GM18951 (cell line): ENCODE measurements around the gene BICD2.
"Not testable (repeated sequence)": the region's sequence is repeated elsewhere in the genome, so short reads cannot be mapped to it uniquely, and the experiment has no call there.

ENCODE experiments used
- POLR2A ChIP-seq: IDR thresholded peaks from 4 replicates; pipeline ENCODE4 v1.6.1; 2011; ENCODE audit warnings: mild to moderate bottlenecking; ENCODE audit not compliant: insufficient read length, insufficient read depth; ENCODE audit errors: extremely low read depth
- in situ Hi-C: fragments of 300-500 bp; cut with MboI; formaldehyde crosslinking; loops from one replicate; pipeline ENCODE4 v1.12.0; 2022; ENCODE audit warnings: low sequenced_read_pairs, mixed read lengths, inconsistent platforms; ENCODE audit not compliant: unreplicated experiment

The BICD2 gene

GRCh38 chr9:92790542-92791527 lies 26.2 kb upstream of the BICD2 start:
- TF ChIP-seq POLR2A, result no peak
- in situ Hi-C loops, result loop anchor here (25.0 kb wide), 1 partner anchor 654 kb away; no protein-coding TSS in a partner anchor

DNA sequence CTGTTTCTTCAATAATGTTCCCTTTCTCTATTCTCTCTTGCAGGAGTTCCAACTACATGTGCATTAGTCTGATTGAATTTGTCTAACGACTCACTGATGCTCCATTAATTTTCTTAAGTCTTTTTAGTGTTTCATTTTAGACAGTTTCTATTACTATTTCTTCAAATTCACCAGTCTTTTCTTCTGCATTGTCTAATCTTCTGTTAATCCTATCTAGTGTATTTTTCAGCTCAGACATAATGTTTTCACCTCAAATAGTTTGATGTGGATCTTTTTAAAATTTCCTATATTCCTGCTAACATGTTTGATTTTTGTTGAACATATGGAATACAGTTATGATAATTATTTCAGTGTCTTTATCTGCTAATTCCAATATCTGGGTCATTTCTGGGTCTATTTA lies 21.7 kb upstream of the BICD2 start:
- TF ChIP-seq POLR2A, result no peak
- in situ Hi-C loops, result loop anchor here (10.0 to 25.0 kb wide), 2 partner anchors 71 to 649 kb away; no protein-coding TSS in a partner anchor

DNA sequence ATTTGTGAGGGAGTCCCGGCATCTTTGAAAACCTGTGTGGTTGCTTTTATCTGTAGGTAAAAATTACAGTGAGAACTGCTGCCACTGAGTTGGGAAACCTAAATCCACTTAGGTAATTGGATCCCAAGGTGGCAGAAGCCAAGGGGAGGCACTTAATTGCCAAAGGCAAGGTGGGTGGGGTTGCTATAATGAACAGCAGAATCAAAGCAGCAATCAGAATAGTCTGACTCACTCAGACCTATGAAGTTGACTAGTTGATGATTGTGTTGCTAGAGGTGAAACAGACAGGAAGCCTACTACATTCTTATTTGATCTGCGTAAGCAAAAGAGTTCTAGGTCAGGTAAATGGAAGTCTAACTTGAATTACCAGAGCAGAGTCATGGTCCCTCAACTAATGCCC lies 17.3 kb upstream of the BICD2 start:
- in situ Hi-C loops, result loop anchor here (10.0 to 25.0 kb wide), 2 partner anchors 67 to 645 kb away; no protein-coding TSS in a partner anchor
- TF ChIP-seq POLR2A, result no peak

DNA sequence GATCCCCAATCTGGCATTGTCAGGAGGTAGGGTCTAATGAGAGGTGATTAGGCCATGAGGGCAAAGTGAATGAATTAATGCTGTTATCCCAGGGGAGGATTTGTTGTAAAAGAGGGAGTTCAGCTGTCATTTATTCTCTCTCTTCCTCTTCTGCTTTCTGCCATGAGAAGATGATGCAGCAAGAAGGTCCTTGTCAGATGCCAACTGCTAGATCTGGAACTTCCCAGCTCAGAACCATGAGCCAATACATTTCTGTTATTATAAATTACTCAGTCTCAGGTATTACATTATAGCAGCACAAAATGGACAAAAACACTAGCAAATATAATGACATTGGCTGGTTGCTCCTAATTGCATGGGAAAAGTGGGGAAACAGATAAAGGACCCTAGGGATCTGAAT lies 15.6 kb upstream of the BICD2 start:
- no peak for TF ChIP-seq POLR2A

GRCh38 chr9:92775466-92775865 lies 10.8 kb upstream of the BICD2 start:
- TF ChIP-seq POLR2A, result no peak
- in situ Hi-C loops, result loop anchor here (25.0 kb wide), 1 partner anchor 638 kb away; no protein-coding TSS in a partner anchor

More for the DNA sequence above, 15.6 kb upstream of the BICD2 start:
- in situ Hi-C loops, result loop anchor here (10.0 to 25.0 kb wide), 2 partner anchors 65 to 643 kb away; no protein-coding TSS in a partner anchor

GRCh38 chr9:92774274-92774673 lies 9.6 kb upstream of the BICD2 start:
- TF ChIP-seq POLR2A, result no peak
- in situ Hi-C loops, result no loop called here

DNA sequence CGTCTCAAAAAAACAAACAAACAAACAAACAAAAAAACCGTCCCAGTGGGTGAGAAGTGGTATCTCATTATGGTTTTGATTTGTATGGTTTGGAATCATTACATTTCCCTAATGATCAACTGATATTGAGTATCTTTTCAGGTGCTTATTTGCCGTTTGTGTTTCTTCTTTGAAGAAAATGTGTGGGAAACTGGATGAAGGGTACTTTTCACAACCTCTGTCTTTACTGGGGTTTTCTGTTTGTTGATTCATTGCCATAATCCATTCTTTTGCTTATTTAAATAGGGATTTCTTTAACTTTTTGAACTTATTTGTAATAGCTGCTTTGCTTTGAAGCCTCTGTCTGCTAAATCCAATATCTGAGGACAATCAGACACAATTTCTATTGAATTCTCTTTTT lies 9.2 kb upstream of the BICD2 start:
- in situ Hi-C loops, result no loop called here
- TF ChIP-seq POLR2A, result no peak

GRCh38 chr9:92771309-92771708 lies 6.7 kb upstream of the BICD2 start:
- no peak for TF ChIP-seq POLR2A
- in situ Hi-C loops, result no loop called here

- in situ Hi-C loops, result no loop called here
- no peak for TF ChIP-seq POLR2A
Observed at GRCh38 chr9:92770360-92770995, 5.8 kb upstream of the BICD2 start.

GRCh38 chr9:92769990-92770359 lies 5.3 kb upstream of the BICD2 start:
- in situ Hi-C loops, result no loop called here
- no peak for TF ChIP-seq POLR2A

- TF ChIP-seq POLR2A, result no peak
- in situ Hi-C loops, result no loop called here
Observed at GRCh38 chr9:92769286-92769685, 4.7 kb upstream of the BICD2 start.

GRCh38 chr9:92768816-92769215 lies 4.2 kb upstream of the BICD2 start:
- in situ Hi-C loops, result not testable (repeated sequence)
